Motor neuron (in vitro differentiated cells): Measurements from ENCODE around the gene VSTM2B. TPM values are rescaled to one million over a fixed set of nuclear protein-coding genes. Genes with fewer than 3 reads are reported as not detected.
"Not testable (repeated sequence)": the region's sequence is repeated elsewhere in the genome, so short reads cannot be mapped to it uniquely, and the experiment has no call there.

ENCODE experiments used
- ATAC-seq, 8 experiments: fragments of 200-7000 bp; cut with Tn5 transposase; replicated peaks in 6 of 8; 2 replicates each; pipeline ENCODE4 v1.8.0; 2021; ENCODE audit warnings: mild to moderate bottlenecking in 8 of 8, moderate library complexity in 8 of 8
- H3K27ac ChIP-seq, 2 donors: fragments of 250-450 bp; sonication (Bioruptor Pico); 2 replicates each; pipeline ENCODE4 v1.9.0; 2021; ENCODE audit warnings: antibody characterized with exemption in 2 of 2, mild to moderate bottlenecking in 2 of 2, moderate library complexity in 1 of 2
- H3K4me1 ChIP-seq, 2 donors: fragments of 250-450 bp; sonication (Bioruptor Pico); replicated peaks in 1 of 2; 2 replicates each; pipeline ENCODE4 v1.6.1; 2021; ENCODE audit warnings: antibody characterized with exemption in 2 of 2, mild to moderate bottlenecking in 2 of 2, moderate library complexity in 1 of 2
- H3K4me3 ChIP-seq, 5 donors: fragments of 250-450 bp; sonication (Bioruptor Pico); 2 replicates each; pipeline ENCODE4 v1.9.0; 2021; ENCODE audit warnings: antibody characterized with exemption in 5 of 5, mild to moderate bottlenecking in 5 of 5, moderate library complexity in 4 of 5
- WGBS, 10 experiments: fragments of 450-650 bp; shearing (Covaris generic); methylation state at CpG; one replicate each; pipeline ENCODE4 v1.0.0; 2022; 5-methylcytosine and 5-hydroxymethylcytosine counted together
- in situ Hi-C, 9 experiments: fragments of 400-800 bp; cut with MboI; loops; one replicate each; pipeline ENCODE4 v1.15.0; 2021; ENCODE audit warnings: low sequenced_read_pairs in 9 of 9, low pct_unique_long_range_greater_than_20kb in 2 of 9; ENCODE audit not compliant: unreplicated experiment in 9 of 9
- total RNA-seq, 8 experiments: library from RNA; unstranded; fragments of 300-600 nt; gene quantifications; 2 replicates each; pipeline versions ENCODE4 v1.2.3 to v1.2.4, GENCODE V29; 2022

The VSTM2B gene
- total RNA-seq, 8 experiments from 2014 or later = 0.31 to 8.8 (median 7.2) TPM; not detected in 2

GRCh38 chr19:29548483-29549085 lies 22.8 kb downstream of the VSTM2B start:
- no peak overlapping the region for H3K27ac ChIP-seq
- ATAC-seq = no peak
- no peaks in the 10 kb centered on the region for H3K4me1 ChIP-seq
- in situ Hi-C loops = no loop called here
- no peak overlapping the region for H3K4me3 ChIP-seq
- 5 to 91% (median 83%) methylated on average over 1 to 8 of the region's 9 CpGs; no CpG with 5 or more reads in 5 of the 10 experiments for WGBS, 10 experiments

- in situ Hi-C loops = no loop called here
- ATAC-seq = no peak
These were observed 23.6 kb downstream of the VSTM2B start for GRCh38 chr19:29549105-29550070.

GRCh38 chr19:29550896-29551295 lies 25.1 kb downstream of the VSTM2B start:
- H3K27ac ChIP-seq = no peak overlapping the region
- H3K4me1 ChIP-seq = no peaks in the 10 kb centered on the region
- no peak overlapping the region for H3K4me3 ChIP-seq
- 6 to 100% (median 82%) methylated on average over 1 to 3 of the region's 5 CpGs; no CpG with 5 or more reads in 6 of the 10 experiments for WGBS, 10 experiments
- in situ Hi-C loops = no loop called here
- no peak for ATAC-seq

More at GRCh38 chr19:29549105-29550070, 23.6 kb downstream of the VSTM2B start:
- H3K27ac ChIP-seq = no peak overlapping the region
- no peak overlapping the region for H3K4me3 ChIP-seq
- WGBS, 10 experiments = 0 to 94% (median 40%) methylated on average over 1 to 2 of the region's 9 CpGs; no CpG with 5 or more reads in 5 of the 10 experiments
- no peaks in the 10 kb centered on the region for H3K4me1 ChIP-seq

GRCh38 chr19:29551774-29552173 lies 26.0 kb downstream of the VSTM2B start:
- in situ Hi-C loops = no loop called here
- ATAC-seq = no peak
- Histone ChIP-seq H3K4me1 (no peaks in the 10 kb centered on the region), H3K4me3 (no peak overlapping the region), H3K27ac (no peak overlapping the region)
- WGBS, 10 experiments = 7 to 93% (median 92%) methylated on average over 2 to 3 of the region's 3 CpGs; no CpG with 5 or more reads in 5 of the 10 experiments

GRCh38 chr19:29552454-29553280 lies 26.9 kb downstream of the VSTM2B start:
- 0 to 100% (median 90%) methylated on average over 1 to 2 of the region's 6 CpGs; no CpG with 5 or more reads in 6 of the 10 experiments for WGBS, 10 experiments
- Histone ChIP-seq H3K4me1 (no peaks in the 10 kb centered on the region), H3K4me3 (no peak overlapping the region), H3K27ac (no peak overlapping the region)
- in situ Hi-C loops = no loop called here
- ATAC-seq = no peak

- WGBS, 10 experiments = 13 to 100% (median 83%) methylated on average over 1 of the region's 1 CpG; no CpG with 5 or more reads in 4 of the 10 experiments
- H3K27ac ChIP-seq = no peak overlapping the region
- no peak overlapping the region for H3K4me3 ChIP-seq
- no peak for ATAC-seq
- in situ Hi-C loops = no loop called here
- H3K4me1 ChIP-seq = no peaks in the 10 kb centered on the region
These were observed 28.4 kb downstream of the VSTM2B start for GRCh38 chr19:29554149-29554548.

- WGBS, 10 experiments = 60 to 100% (median 100%) methylated on average over 1 to 2 of the region's 2 CpGs; no CpG with 5 or more reads in 7 of the 10 experiments
- H3K27ac ChIP-seq, in situ Hi-C loops, H3K4me3 ChIP-seq, ATAC-seq, H3K4me1 ChIP-seq: not testable (repeated sequence)
These were observed 33.3 kb downstream of the VSTM2B start for GRCh38 chr19:29559110-29559509.

- no peak for ATAC-seq
- Histone ChIP-seq H3K4me1 (no peaks in the 10 kb centered on the region), H3K4me3 (no peak overlapping the region), H3K27ac (no peak overlapping the region)
- 39 to 100% (median 67%) methylated on average over 1 to 3 of the region's 4 CpGs; no CpG with 5 or more reads in 3 of the 10 experiments for WGBS, 10 experiments
- in situ Hi-C loops = no loop called here
These were observed 33.9 kb downstream of the VSTM2B start for GRCh38 chr19:29559743-29560142.

- 0 to 100% (median 69%) methylated on average over 1 to 3 of the region's 6 CpGs; no CpG with 5 or more reads in 4 of the 10 experiments for WGBS, 10 experiments
- H3K4me1 ChIP-seq = no peaks in the 10 kb centered on the region
- in situ Hi-C loops = no loop called here
- H3K4me3 ChIP-seq = no peak overlapping the region
- no peak overlapping the region for H3K27ac ChIP-seq
- ATAC-seq = no peak
These were observed 34.7 kb downstream of the VSTM2B start for GRCh38 chr19:29560313-29561075.

GRCh38 chr19:29561601-29562000 lies 35.8 kb downstream of the VSTM2B start:
- no peak overlapping the region for H3K4me3 ChIP-seq
- ATAC-seq = no peak
- 0 to 100% (median 49%) methylated on average over 1 to 3 of the region's 9 CpGs; no CpG with 5 or more reads in 4 of the 10 experiments for WGBS, 10 experiments
- H3K27ac ChIP-seq = no peak overlapping the region
- no peaks in the 10 kb centered on the region for H3K4me1 ChIP-seq
- in situ Hi-C loops = no loop called here

- Histone ChIP-seq H3K4me3 (no peak overlapping the region), H3K4me1 (no peaks in the 10 kb centered on the region), H3K27ac (no peak overlapping the region)
- in situ Hi-C loops = no loop called here
- 37 to 84% (median 59%) methylated on average over 2 to 10 of the region's 16 CpGs; no CpG with 5 or more reads in 4 of the 10 experiments for WGBS, 10 experiments
- ATAC-seq = peak in 2 of 8 experiments; percentile 38 to 45
These were observed 36.8 kb downstream of the VSTM2B start for GRCh38 chr19:29562299-29563297.
